OCI-LY3 (cell line): ENCODE data around the gene JAKMIP2.

ENCODE experiments used
- H2AFZ ChIP-seq: fragments of 200-600, 300-600 bp; shearing (Covaris generic); 2 replicates; pipeline ENCODE4 v1.6.0; 2014; ENCODE audit warnings: antibody characterized with exemption, low read depth, low read length
- H3K27ac ChIP-seq: fragments of 200-600, 300-600 bp; sonication (generic); 2 replicates; pipeline ENCODE4 v1.5.1; 2014; ENCODE audit warnings: mild to moderate bottlenecking, low read length, moderate library complexity, mixed read lengths
- H3K27me3 ChIP-seq: fragments of 200-600, 300-600 bp; sonication (generic); 2 replicates; pipeline ENCODE4 v1.6.1; 2014; ENCODE audit warnings: low read depth, low read length, mixed read lengths
- H3K36me3 ChIP-seq: fragments of 200-600, 300-600 bp; sonication (generic); replicated peaks from 2 replicates; pipeline ENCODE3; 2014; ENCODE audit warnings: low read depth, low read length, mixed read lengths
- H3K4me1 ChIP-seq: fragments of 300-600, 200-600 bp; sonication (generic); 2 replicates; pipeline ENCODE4 v1.6.1; 2014; ENCODE audit warnings: low read length, mixed read lengths
- H3K4me2 ChIP-seq: fragments of 200-600, 300-600 bp; sonication (generic); 2 replicates; pipeline ENCODE4 v1.6.1; 2014; ENCODE audit warnings: low read length, mixed read lengths
- H3K4me3 ChIP-seq: fragments of 300-600, 200-600 bp; sonication (generic); 2 replicates; pipeline ENCODE4 v1.5.1; 2014; ENCODE audit warnings: antibody characterized with exemption, mild to moderate bottlenecking, low read length, moderate library complexity
- H3K79me2 ChIP-seq: fragments of 300-600, 200-600 bp; shearing (Covaris generic); 2 replicates; pipeline ENCODE4 v1.6.1; 2014; ENCODE audit warnings: mild to moderate bottlenecking, low read length, mixed read lengths
- H3K9ac ChIP-seq: fragments of 300-600, 200-600 bp; shearing (Covaris generic); 2 replicates; pipeline ENCODE4 v1.6.0; 2014; ENCODE audit warnings: mild to moderate bottlenecking, low read length, moderate library complexity
- H3K9me3 ChIP-seq: fragments of 200-600, 300-600 bp; shearing (Covaris generic); 2 replicates; pipeline ENCODE4 v1.6.1; 2014; ENCODE audit warnings: low read length, mixed read lengths; ENCODE audit not compliant: insufficient read depth
- H4K20me1 ChIP-seq: fragments of 200-600, 300-600 bp; sonication (generic); 2 replicates; pipeline ENCODE4 v1.6.1; 2016; ENCODE audit warnings: low read length, mixed read lengths; ENCODE audit not compliant: insufficient read depth
- EZH2phosphoT487 ChIP-seq: fragments of 200-600 bp; shearing (Covaris generic); IDR thresholded peaks from 2 replicates; pipeline ENCODE4 v1.6.1; 2018; ENCODE audit warnings: antibody characterized with exemption, mixed run types, low read depth
- TF ChIP-seq, protein P1 (sequence below): fragments of 200-600, 300-600 bp; sonication (generic); IDR thresholded peaks from 2 replicates; pipeline ENCODE4 v1.5.1; 2014; ENCODE audit warnings: antibody characterized with exemption, low read length, low read depth

JAKMIP2 gene

DNA sequence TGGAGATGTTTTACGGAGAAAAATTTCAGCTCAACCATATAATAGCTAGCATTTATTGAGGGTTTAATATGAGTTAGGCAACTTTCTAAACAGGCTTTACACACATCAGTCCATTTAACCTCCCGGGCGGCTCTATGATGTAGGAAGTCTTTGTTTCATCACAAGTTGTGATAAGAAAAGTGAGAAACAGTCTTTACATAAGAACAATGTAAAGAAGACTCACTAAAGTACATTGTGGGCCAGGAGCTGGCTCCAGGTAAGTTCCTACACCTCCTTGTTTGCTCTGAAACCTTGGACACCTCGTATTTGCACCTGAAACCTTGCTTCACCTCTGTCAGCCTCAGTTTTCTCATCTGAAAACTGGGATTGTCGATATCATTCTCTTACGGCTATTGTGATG is 116.1 kb downstream of the JAKMIP2 start:
- Histone ChIP-seq H2AFZ (no peak overlapping the region), H3K79me2 (no peaks in the 10 kb centered on the region), H3K4me1 (no peaks in the 10 kb centered on the region), H3K36me3 (no peaks in the 10 kb centered on the region), H3K27ac (no peak overlapping the region), H4K20me1 (no peaks in the 10 kb centered on the region), H3K9me3 (no peaks in the 10 kb centered on the region), H3K4me2 (no peak overlapping the region), H3K9ac (no peak overlapping the region), H3K4me3 (no peak overlapping the region), H3K27me3 (no peaks in the 10 kb centered on the region)
- no peak for TF ChIP-seq EZH2phosphoT487
- TF ChIP-seq, protein P1, sequence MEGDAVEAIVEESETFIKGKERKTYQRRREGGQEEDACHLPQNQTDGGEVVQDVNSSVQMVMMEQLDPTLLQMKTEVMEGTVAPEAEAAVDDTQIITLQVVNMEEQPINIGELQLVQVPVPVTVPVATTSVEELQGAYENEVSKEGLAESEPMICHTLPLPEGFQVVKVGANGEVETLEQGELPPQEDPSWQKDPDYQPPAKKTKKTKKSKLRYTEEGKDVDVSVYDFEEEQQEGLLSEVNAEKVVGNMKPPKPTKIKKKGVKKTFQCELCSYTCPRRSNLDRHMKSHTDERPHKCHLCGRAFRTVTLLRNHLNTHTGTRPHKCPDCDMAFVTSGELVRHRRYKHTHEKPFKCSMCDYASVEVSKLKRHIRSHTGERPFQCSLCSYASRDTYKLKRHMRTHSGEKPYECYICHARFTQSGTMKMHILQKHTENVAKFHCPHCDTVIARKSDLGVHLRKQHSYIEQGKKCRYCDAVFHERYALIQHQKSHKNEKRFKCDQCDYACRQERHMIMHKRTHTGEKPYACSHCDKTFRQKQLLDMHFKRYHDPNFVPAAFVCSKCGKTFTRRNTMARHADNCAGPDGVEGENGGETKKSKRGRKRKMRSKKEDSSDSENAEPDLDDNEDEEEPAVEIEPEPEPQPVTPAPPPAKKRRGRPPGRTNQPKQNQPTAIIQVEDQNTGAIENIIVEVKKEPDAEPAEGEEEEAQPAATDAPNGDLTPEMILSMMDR = no peak

DNA sequence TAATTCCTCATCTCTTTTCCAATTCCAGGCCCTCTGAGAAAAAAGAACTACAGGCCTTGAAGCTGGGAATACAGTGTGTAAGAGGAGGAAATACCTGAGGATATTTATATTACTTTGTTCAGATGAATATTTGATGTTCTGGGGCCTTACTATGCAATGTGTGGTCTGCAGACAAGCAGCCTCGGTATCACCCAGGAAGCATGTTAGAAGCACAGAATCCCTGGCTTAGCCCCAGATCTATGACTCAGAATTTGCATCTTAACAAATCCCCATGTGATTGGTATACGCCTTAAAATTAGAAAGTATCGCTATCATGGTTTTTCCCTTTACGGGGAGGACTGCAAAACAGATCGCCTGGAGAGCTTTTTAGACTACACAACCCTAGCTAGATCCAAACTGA is 121.0 kb downstream of the JAKMIP2 start:
- Histone ChIP-seq H3K4me2 (no peak overlapping the region), H4K20me1 (no peaks in the 10 kb centered on the region), H2AFZ (no peak overlapping the region), H3K9me3 (no peaks in the 10 kb centered on the region), H3K4me3 (no peak overlapping the region), H3K27ac (no peak overlapping the region), H3K4me1 (no peaks in the 10 kb centered on the region), H3K36me3 (no peaks in the 10 kb centered on the region), H3K79me2 (no peaks in the 10 kb centered on the region), H3K9ac (no peak overlapping the region), H3K27me3 (no peaks in the 10 kb centered on the region)
- TF ChIP-seq EZH2phosphoT487 = no peak
- TF ChIP-seq, protein P1 = no peak

DNA sequence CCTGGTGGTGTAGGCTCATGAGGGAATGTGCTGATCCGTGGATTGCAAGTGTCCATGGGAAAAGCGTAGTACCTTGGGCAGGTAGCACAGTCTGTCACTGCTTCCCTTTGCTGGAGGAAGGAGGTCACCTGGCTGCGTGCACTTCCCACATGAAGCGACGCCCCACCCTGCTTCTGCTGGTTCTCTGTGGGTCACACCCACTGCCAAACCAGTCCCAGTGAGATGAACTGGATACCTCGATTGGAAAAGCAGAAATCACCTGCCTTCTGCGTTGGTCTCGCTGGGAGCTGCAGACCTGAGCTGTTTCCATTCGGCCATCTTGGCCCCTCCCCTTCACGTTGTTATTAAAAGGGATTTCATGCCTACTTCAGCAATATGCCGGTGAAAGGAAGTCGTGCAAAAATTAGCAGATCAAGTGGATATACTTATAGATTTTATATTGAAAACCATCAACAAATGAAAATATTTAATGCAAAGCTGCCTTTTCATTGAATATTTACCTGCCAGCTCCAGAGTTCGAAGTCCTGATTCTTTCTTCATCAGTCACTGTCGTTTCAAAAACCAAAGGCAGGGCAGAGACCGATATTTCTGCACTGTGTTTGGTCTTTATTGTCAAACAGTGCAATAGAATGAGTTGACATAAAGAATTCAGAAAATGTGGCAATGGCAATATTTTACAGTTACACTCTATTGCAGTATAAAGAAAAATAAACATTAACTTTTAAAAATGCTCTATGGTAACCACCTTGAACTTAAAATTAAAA is 123.2 kb downstream of the JAKMIP2 start:
- Histone ChIP-seq H2AFZ (no peak overlapping the region), H4K20me1 (no peaks in the 10 kb centered on the region), H3K36me3 (no peaks in the 10 kb centered on the region), H3K4me3 (no peak overlapping the region), H3K9me3 (no peaks in the 10 kb centered on the region), H3K79me2 (no peaks in the 10 kb centered on the region), H3K4me2 (no peak overlapping the region), H3K4me1 (no peaks in the 10 kb centered on the region), H3K9ac (no peak overlapping the region), H3K27me3 (no peaks in the 10 kb centered on the region), H3K27ac (no peak overlapping the region)
- TF ChIP-seq, protein P1 = no peak
- TF ChIP-seq EZH2phosphoT487 = no peak

GRCh38 chr5:147658293-147658932 is 124.1 kb downstream of the JAKMIP2 start:
- no peak overlapping the region for H3K9ac ChIP-seq
- H2AFZ ChIP-seq = no peak overlapping the region
- no peak overlapping the region for H3K27ac ChIP-seq
- H3K4me2 ChIP-seq = no peak overlapping the region
- H3K79me2 ChIP-seq = no peaks in the 10 kb centered on the region
- H3K4me3 ChIP-seq = no peak overlapping the region
- no peaks in the 10 kb centered on the region for H3K27me3 ChIP-seq
- H4K20me1 ChIP-seq = no peaks in the 10 kb centered on the region
- TF ChIP-seq EZH2phosphoT487 = no peak
- TF ChIP-seq, protein P1 = no peak
- H3K4me1 ChIP-seq = no peaks in the 10 kb centered on the region
- H3K9me3 ChIP-seq = no peaks in the 10 kb centered on the region
- no peaks in the 10 kb centered on the region for H3K36me3 ChIP-seq
